Astrocyte of the cerebellum (primary cell): ENCODE measurements around the gene GRIN3A.

Experiments used
- DNase-seq: peaks from one replicate; pipeline ENCODE4 v3.0.0-alpha.2; 2011; ENCODE audit warnings: low read depth
- H3K4me3 ChIP-seq: 2 replicates; pipeline ENCODE4 v1.5.1; 2011; ENCODE audit warnings: mild to moderate bottlenecking, low read depth, low read length, moderate library complexity
- in situ Hi-C: cut with HindIII; loops from 2 replicates; pipeline ENCODE4 v1.10.0; 2017; ENCODE audit warnings: low sequenced_read_pairs
- TF ChIP-seq, protein P1 (sequence below): IDR thresholded peaks from 2 replicates; pipeline ENCODE4 v1.5.1; 2012; ENCODE audit warnings: low read length, low read depth, moderate library complexity, mild to moderate bottlenecking; ENCODE audit errors: missing control alignments

The GRIN3A gene

GRCh38 chr9:101578378-101578777 lies 160.1 kb downstream of the GRIN3A start:
- no peak overlapping the region for H3K4me3 ChIP-seq
- DNase-seq, result peak; percentile 81
- in situ Hi-C loops, result no loop called here
- TF ChIP-seq, protein P1, sequence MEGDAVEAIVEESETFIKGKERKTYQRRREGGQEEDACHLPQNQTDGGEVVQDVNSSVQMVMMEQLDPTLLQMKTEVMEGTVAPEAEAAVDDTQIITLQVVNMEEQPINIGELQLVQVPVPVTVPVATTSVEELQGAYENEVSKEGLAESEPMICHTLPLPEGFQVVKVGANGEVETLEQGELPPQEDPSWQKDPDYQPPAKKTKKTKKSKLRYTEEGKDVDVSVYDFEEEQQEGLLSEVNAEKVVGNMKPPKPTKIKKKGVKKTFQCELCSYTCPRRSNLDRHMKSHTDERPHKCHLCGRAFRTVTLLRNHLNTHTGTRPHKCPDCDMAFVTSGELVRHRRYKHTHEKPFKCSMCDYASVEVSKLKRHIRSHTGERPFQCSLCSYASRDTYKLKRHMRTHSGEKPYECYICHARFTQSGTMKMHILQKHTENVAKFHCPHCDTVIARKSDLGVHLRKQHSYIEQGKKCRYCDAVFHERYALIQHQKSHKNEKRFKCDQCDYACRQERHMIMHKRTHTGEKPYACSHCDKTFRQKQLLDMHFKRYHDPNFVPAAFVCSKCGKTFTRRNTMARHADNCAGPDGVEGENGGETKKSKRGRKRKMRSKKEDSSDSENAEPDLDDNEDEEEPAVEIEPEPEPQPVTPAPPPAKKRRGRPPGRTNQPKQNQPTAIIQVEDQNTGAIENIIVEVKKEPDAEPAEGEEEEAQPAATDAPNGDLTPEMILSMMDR, result no peak

DNA sequence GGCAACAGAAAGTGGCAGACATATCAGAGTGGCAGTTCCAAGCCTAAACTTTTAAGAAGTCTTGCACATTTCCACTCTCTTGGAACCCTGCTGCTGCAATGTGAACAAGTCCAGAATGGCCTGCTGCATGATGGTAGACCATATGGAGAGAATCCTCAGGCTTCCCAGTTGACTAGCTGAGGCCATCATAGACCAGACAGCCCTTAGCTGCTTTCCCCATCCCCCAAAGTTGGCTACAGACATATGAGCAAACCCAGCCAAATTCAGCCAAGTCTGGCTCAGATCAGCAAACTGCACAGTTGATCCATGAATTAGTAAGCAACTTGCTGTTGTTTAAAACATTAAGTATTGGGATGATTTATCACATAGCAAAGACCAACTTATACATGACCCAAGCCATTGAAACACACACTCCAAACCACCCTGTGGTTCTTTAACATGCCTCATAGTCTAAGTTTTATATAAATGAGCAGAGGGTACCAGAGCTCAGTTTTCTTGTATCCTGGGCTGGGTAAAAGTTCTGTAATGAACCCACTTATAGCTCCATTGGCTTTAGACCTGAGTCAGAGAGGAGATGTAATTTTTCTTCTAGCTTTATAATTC lies 163.6 kb downstream of the GRIN3A start:
- H3K4me3 ChIP-seq, result no peak overlapping the region
- TF ChIP-seq, protein P1, result no peak
- in situ Hi-C loops, result no loop called here
- DNase-seq, result no peak

GRCh38 chr9:101572316-101572715 lies 166.1 kb downstream of the GRIN3A start:
- in situ Hi-C loops, result no loop called here
- TF ChIP-seq, protein P1, result no peak
- no peak overlapping the region for H3K4me3 ChIP-seq
- peak; percentile 58 for DNase-seq

- DNase-seq, result no peak
- in situ Hi-C loops, result no loop called here
- TF ChIP-seq, protein P1, result no peak
- no peak overlapping the region for H3K4me3 ChIP-seq
Measured at GRCh38 chr9:101571114-101571513, 167.3 kb downstream of the GRIN3A start.

- no peak for DNase-seq
- in situ Hi-C loops, result no loop called here
Measured at GRCh38 chr9:101569741-101570501, 168.5 kb downstream of the GRIN3A start.

DNA sequence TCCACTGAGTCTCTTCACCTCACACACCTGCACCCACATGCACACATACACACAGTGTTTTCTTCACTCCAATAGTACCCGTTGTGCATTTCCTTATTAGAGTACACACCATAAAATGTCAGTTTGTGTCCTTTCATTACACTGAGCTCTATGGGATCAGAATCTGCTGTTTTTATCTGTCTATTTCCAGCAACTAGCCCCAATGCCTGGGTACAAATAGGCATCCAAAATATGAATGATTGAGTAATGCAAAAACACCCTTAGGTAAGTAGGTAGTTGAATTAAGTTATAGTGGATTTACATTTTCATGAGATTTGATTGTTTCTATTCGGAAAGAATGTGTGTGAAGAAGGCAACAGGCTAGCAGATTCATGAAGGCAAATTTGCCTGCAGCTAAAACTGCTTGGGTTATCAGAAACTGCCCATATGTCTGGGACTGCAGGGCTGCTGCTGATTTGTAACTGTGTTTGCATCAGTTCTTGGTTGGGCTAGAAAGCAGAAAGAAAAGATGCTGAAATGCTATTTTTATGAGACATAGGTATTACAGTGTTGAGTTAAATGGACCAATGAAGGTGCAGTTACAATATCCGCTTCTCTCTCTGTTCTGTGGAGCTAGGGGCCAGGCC lies 170.6 kb downstream of the GRIN3A start:
- TF ChIP-seq, protein P1, result no peak
- in situ Hi-C loops, result no loop called here
- H3K4me3 ChIP-seq, result no peak overlapping the region
- no peak for DNase-seq

More at GRCh38 chr9:101569741-101570501, 168.5 kb downstream of the GRIN3A start:
- TF ChIP-seq, protein P1, result no peak
- H3K4me3 ChIP-seq, result no peak overlapping the region
